Tibial artery (tissue), 4 donors: ENCODE results near the gene CAMTA1.

Source experiments
- DNase-seq, 2 donors: peaks; one replicate each; pipeline ENCODE4 v3.0.0-alpha.2; 2019
- H3K27ac ChIP-seq, 2 donors: fragments of 200-600 bp; sonication (generic) in 1 of 2; 1 replicate in 1 of 2; 2 replicates in 1 of 2; pipeline ENCODE4 v1.5.1; 2018 to 2019; ENCODE audit warnings: mild to moderate bottlenecking in 1 of 2
- H3K27me3 ChIP-seq, 2 donors: fragments of 200-600 bp; sonication (generic) in 1 of 2; one replicate each; pipeline versions ENCODE4 v1.5.1 to v1.6.0; 2016 to 2019
- H3K36me3 ChIP-seq, 3 donors: fragments of 200-600 bp; sonication (generic) in 2 of 3; one replicate each; pipeline ENCODE4 v1.5.1; 2016 to 2019; ENCODE audit warnings: mild to moderate bottlenecking in 2 of 3
- H3K4me1 ChIP-seq, 4 donors: fragments of 200-600 bp; sonication (generic) in 2 of 4; 1 replicate in 3 of 4; 2 replicates in 1 of 4; pipeline ENCODE4 v1.5.1; 2016 to 2019
- H3K4me3 ChIP-seq, 2 donors: fragments of 200-600 bp; sonication (generic) in 1 of 2; 1 replicate in 1 of 2; 2 replicates in 1 of 2; pipeline ENCODE4 v1.5.1; 2018 to 2019; ENCODE audit warnings: mild to moderate bottlenecking in 2 of 2
- H3K9me3 ChIP-seq, 3 donors: fragments of 200-600 bp; sonication (generic) in 1 of 3; one replicate each; pipeline ENCODE4 v1.5.1; 2016 to 2019
- CTCF ChIP-seq, 2 experiments: fragments of 200-600 bp in 1 of 2; fragments of 450-650 bp in 1 of 2; IDR thresholded peaks; one replicate each; pipeline ENCODE4 v1.5.1; 2017 to 2019; ENCODE audit warnings: antibody characterized with exemption in 2 of 2, mild to moderate bottlenecking in 1 of 2, moderate library complexity in 1 of 2
- intact Hi-C: fragments of 100-400 bp; cut with DNase I; formaldehyde crosslinking; loops from one replicate; pipeline ENCODE4 v1.15.0; 2023; ENCODE audit warnings: low total_unique reads

Gene CAMTA1

GRCh38 chr1:7343882-7344281 lies 558.6 kb downstream of the CAMTA1 start:
- no peak overlapping the region for H3K27ac ChIP-seq
- H3K36me3 ChIP-seq, result no peaks in the 10 kb centered on the region
- peaks cover 0 to 2% of the 10 kb centered on the region in 2 donors for H3K27me3 ChIP-seq
- H3K4me1 ChIP-seq, result no peaks in the 10 kb centered on the region
- intact Hi-C loops, result no loop called here
- no peak overlapping the region for H3K4me3 ChIP-seq
- H3K9me3 ChIP-seq, result no peaks in the 10 kb centered on the region
- no peak for DNase-seq
- TF ChIP-seq CTCF (IDR thresholded peaks at IDR 0.05), result no peak

- Histone ChIP-seq H3K4me3 (no peak overlapping the region), H3K9me3 (no peaks in the 10 kb centered on the region), H3K27me3 (peaks cover 0 to 2% of the 10 kb centered on the region in 2 donors), H3K4me1 (no peaks in the 10 kb centered on the region), H3K36me3 (no peaks in the 10 kb centered on the region), H3K27ac (no peak overlapping the region)
- no peak for TF ChIP-seq CTCF (IDR thresholded peaks at IDR 0.05)
- intact Hi-C loops, result no loop called here
- DNase-seq, result peak in 1 of 2 donors; percentile 41
These were observed 559.0 kb downstream of the CAMTA1 start for GRCh38 chr1:7344299-7344698.

DNA sequence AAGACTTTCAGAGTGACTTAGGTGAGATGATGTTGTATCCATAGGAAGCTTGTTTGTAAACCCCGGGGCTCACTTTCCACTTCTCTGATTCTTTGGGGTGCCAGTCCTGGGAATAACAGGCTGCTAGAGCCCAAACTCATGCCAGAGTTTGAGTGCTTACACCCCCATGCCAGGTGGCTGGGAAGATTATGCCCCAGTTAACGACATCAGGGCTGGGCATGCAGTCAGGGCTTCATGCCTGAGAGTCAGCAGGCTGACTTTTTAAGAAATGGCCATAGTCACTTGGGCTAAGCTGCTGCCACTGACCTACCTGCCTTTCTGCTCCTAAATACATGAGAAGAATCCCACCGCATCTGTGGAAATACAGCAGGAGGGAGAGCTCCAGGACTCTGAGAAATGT lies 560.3 kb downstream of the CAMTA1 start:
- H3K4me1 ChIP-seq, result no peaks in the 10 kb centered on the region
- intact Hi-C loops, result no loop called here
- H3K27ac ChIP-seq, result no peak overlapping the region

DNA sequence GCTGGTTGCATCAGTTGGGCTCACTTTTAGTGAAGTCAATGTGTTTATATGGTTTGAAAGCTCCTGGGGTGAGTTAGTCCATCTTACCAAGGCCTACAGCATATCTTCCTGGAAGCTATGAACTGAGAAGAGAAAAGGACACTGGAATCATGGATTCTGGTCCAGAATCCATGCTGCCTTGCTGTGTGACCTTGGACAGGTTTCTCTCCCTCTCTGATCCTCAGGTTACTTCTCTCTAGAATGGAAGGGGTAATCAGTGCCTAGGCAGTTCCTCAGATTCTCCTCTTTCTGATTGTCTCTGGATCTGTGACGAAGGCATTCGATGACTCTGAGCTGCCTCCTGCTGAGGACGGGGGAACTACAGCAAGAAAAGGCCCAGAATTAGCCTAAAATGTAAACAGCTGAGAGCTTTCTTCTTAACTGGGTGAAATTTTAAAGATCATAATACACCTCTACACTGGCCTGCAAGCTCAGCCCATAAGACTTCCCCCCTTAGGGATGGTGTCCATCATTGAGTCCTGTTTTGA lies 560.9 kb downstream of the CAMTA1 start:
- Histone ChIP-seq H3K27me3 (peaks cover 0 to 5% of the 10 kb centered on the region in 2 donors), H3K36me3 (no peaks in the 10 kb centered on the region), H3K9me3 (no peaks in the 10 kb centered on the region), H3K27ac (no peak overlapping the region), H3K4me1 (no peaks in the 10 kb centered on the region), H3K4me3 (no peak overlapping the region)
- intact Hi-C loops, result no loop called here
- TF ChIP-seq CTCF (IDR thresholded peaks at IDR 0.05), result no peak
- no peak for DNase-seq

More for the DNA sequence above, 560.3 kb downstream of the CAMTA1 start:
- TF ChIP-seq CTCF (IDR thresholded peaks at IDR 0.05), result no peak
- Histone ChIP-seq H3K27me3 (peaks cover 0 to 5% of the 10 kb centered on the region in 2 donors), H3K9me3 (no peaks in the 10 kb centered on the region), H3K36me3 (no peaks in the 10 kb centered on the region), H3K4me3 (no peak overlapping the region)
- peak in 1 of 2 donors; percentile 37 for DNase-seq

- H3K4me1 ChIP-seq, result no peaks in the 10 kb centered on the region
- H3K4me3 ChIP-seq, result no peak overlapping the region
- intact Hi-C loops, result no loop called here
- DNase-seq, result no peak
- no peaks in the 10 kb centered on the region for H3K9me3 ChIP-seq
- H3K27me3 ChIP-seq, result peaks cover 0 to 5% of the 10 kb centered on the region in 2 donors
- TF ChIP-seq CTCF (IDR thresholded peaks at IDR 0.05), result no peak
- no peaks in the 10 kb centered on the region for H3K36me3 ChIP-seq
- no peak overlapping the region for H3K27ac ChIP-seq
These were observed 561.6 kb downstream of the CAMTA1 start for GRCh38 chr1:7346600-7347570.
